IPS-11a (cell line): ENCODE measurements around the gene EFHD1.
"Not testable (repeated sequence)": the region's sequence is repeated elsewhere in the genome, so short reads cannot be mapped to it uniquely, and the experiment has no call there.

Source experiments
- H3K4me3 ChIP-seq: one replicate; pipeline ENCODE4 v1.5.1; 2013; ENCODE audit warnings: low read depth, low read length, control low read depth

EFHD1 gene

GRCh38 chr2:232613538-232614134, 19.8 kb upstream of the EFHD1 start:
- H3K4me3 ChIP-seq = no peak overlapping the region

GRCh38 chr2:232615339-232615738, 18.1 kb upstream of the EFHD1 start:
- H3K4me3 ChIP-seq = no peak overlapping the region

- H3K4me3 ChIP-seq = no peak overlapping the region
Observed at GRCh38 chr2:232621186-232621585, 12.2 kb upstream of the EFHD1 start.

GRCh38 chr2:232622563-232622962, 10.8 kb upstream of the EFHD1 start:
- H3K4me3 ChIP-seq = no peak overlapping the region

- no peak overlapping the region for H3K4me3 ChIP-seq
Observed at GRCh38 chr2:232623768-232624765, 9.3 kb upstream of the EFHD1 start.

GRCh38 chr2:232626584-232626983, 6.8 kb upstream of the EFHD1 start:
- H3K4me3 ChIP-seq = no peak overlapping the region

GRCh38 chr2:232628466-232629128, 4.8 kb upstream of the EFHD1 start:
- H3K4me3 ChIP-seq = no peak overlapping the region

- H3K4me3 ChIP-seq = no peak overlapping the region
Observed at GRCh38 chr2:232629129-232629475, 4.3 kb upstream of the EFHD1 start.

- H3K4me3 ChIP-seq = no peak overlapping the region
Observed at GRCh38 chr2:232632229-232632903, 1.0 kb upstream of the EFHD1 start.

- H3K4me3 ChIP-seq = peak overlapping the region; percentile 48
Observed at GRCh38 chr2:232632904-232633412, 446 bp upstream of the EFHD1 start.

GRCh38 chr2:232634206-232635150, 1.1 kb downstream of the EFHD1 start:
- peak overlapping the region; percentile 48 for H3K4me3 ChIP-seq

- H3K4me3 ChIP-seq = not testable (repeated sequence)
Observed at GRCh38 chr2:232635376-232635775, 2.0 kb downstream of the EFHD1 start.

GRCh38 chr2:232635820-232636219, 2.4 kb downstream of the EFHD1 start:
- no peak overlapping the region for H3K4me3 ChIP-seq

GRCh38 chr2:232636788-232637420, 3.5 kb downstream of the EFHD1 start:
- no peak overlapping the region for H3K4me3 ChIP-seq

- H3K4me3 ChIP-seq = no peak overlapping the region
Observed at GRCh38 chr2:232637866-232638583, 4.6 kb downstream of the EFHD1 start.

- H3K4me3 ChIP-seq = no peak overlapping the region
Observed at GRCh38 chr2:232641153-232641848, 7.9 kb downstream of the EFHD1 start.

GRCh38 chr2:232643147-232643425, 9.7 kb downstream of the EFHD1 start:
- no peak overlapping the region for H3K4me3 ChIP-seq

- H3K4me3 ChIP-seq = no peak overlapping the region
Observed at GRCh38 chr2:232643813-232644347, 10.5 kb downstream of the EFHD1 start.
